Activated T-cell treated with anti-CD3 and anti-CD28 coated beads for 24 hours (primary cell): ENCODE data around the gene PLA2G10.
"Not testable (repeated sequence)": the region's sequence is repeated elsewhere in the genome, so short reads cannot be mapped to it uniquely, and the experiment has no call there.

Experiments used
- DNase-seq: peaks from one replicate; pipeline ENCODE4 v3.0.0-alpha.2; 2020; ENCODE audit warnings: low read depth

Gene PLA2G10

GRCh38 chr16:14694129-14694528 is at the start of gene PLA2G10:
TSS of gene PLA2G10 (minus strand) at chr16:14694308. CDS start at chr16:14694229, 79 bp downstream.
- DNase-seq, result not testable (repeated sequence)

GRCh38 chr16:14742273-14743128 is 48.4 kb upstream of the PLA2G10 start, which contains the start of gene NPIPA2:
TSS of gene NPIPA2 (plus strand) at chr16:14742533. CDS start at chr16:14748066, 5,533 bp downstream.
- DNase-seq, result not testable (repeated sequence)

- not testable (repeated sequence) for DNase-seq
Measured at GRCh38 chr16:14741794-14742193, 47.7 kb upstream of the PLA2G10 start.

GRCh38 chr16:14740832-14741385 is 46.8 kb upstream of the PLA2G10 start:
- not testable (repeated sequence) for DNase-seq

GRCh38 chr16:14733233-14733632 is 39.1 kb upstream of the PLA2G10 start:
- DNase-seq, result not testable (repeated sequence)

- DNase-seq, result not testable (repeated sequence)
Measured at GRCh38 chr16:14703156-14704011, 9.3 kb upstream of the PLA2G10 start, which contains the start of gene NPIPA3. TSS of gene NPIPA3 (plus strand) at chr16:14703411. CDS start at chr16:14708944, 5,533 bp downstream.

GRCh38 chr16:14702672-14703071 is 8.6 kb upstream of the PLA2G10 start:
- not testable (repeated sequence) for DNase-seq

GRCh38 chr16:14701859-14702258 is 7.8 kb upstream of the PLA2G10 start:
- DNase-seq, result not testable (repeated sequence)

GRCh38 chr16:14685870-14686793 is 8.0 kb downstream of the PLA2G10 start:
- DNase-seq, result not testable (repeated sequence)

GRCh38 chr16:14682121-14682520 is 12.0 kb downstream of the PLA2G10 start:
- no peak for DNase-seq

- no peak for DNase-seq
Measured at GRCh38 chr16:14681115-14681514, 13.0 kb downstream of the PLA2G10 start.

- not testable (repeated sequence) for DNase-seq
Measured at GRCh38 chr16:14680396-14680795, 13.7 kb downstream of the PLA2G10 start.

- DNase-seq, result no peak
Measured at GRCh38 chr16:14678748-14679497, 15.2 kb downstream of the PLA2G10 start.

- DNase-seq, result no peak
Measured at GRCh38 chr16:14677627-14678026, 16.5 kb downstream of the PLA2G10 start.

- no peak for DNase-seq
Measured at GRCh38 chr16:14676633-14677032, 17.5 kb downstream of the PLA2G10 start.

- DNase-seq, result no peak
Measured at GRCh38 chr16:14672403-14672971, 21.6 kb downstream of the PLA2G10 start.

- DNase-seq, result no peak
Measured at GRCh38 chr16:14669776-14670175, 24.3 kb downstream of the PLA2G10 start.

GRCh38 chr16:14668556-14669223 is 25.4 kb downstream of the PLA2G10 start:
- DNase-seq, result no peak
